Measurements from ENCODE around the gene IQGAP3. TPM values are rescaled to one million over a fixed set of nuclear protein-coding genes. Genes with fewer than 3 reads are reported as not detected.
A peak's percentile ranks its signal among the peaks of the same experiment; 100 is the strongest.

IQGAP3 gene
- total and polyA plus RNA-seq, 2 donors (not counting 1 experiment from before 2014, with no cell fraction given) = 0.07 to 0.12 TPM

GRCh38 chr1:156476501-156477298 lies 95.7 kb downstream of the IQGAP3 start:
- Histone ChIP-seq H2AFZ (ENCODE audit: insufficient read depth, low read depth, low read length, poor library complexity, severe bottlenecking) (no peak overlapping the region), H3K79me2 (ENCODE audit: control insufficient read depth, insufficient read depth, low read length) (peaks cover 66% of the 10 kb centered on the region), H3K27me3 (replicated peaks in 1 of 4; ENCODE audit: control extremely low read depth in 1 of 4, control insufficient read depth in 3 of 4, insufficient read depth in 4 of 4, low read length in 3 of 4) (no peaks in the 10 kb centered on the region), H3K4me3 (ENCODE audit: control extremely low read depth in 1 of 5, extremely low read depth in 1 of 5, insufficient read depth in 1 of 5, low read depth in 2 of 5, low read length in 4 of 5) (no peak overlapping the region), H4K20me1 (ENCODE audit: control insufficient read depth, insufficient read depth, low read length, poor library complexity, severe bottlenecking) (peaks cover 81% of the 10 kb centered on the region), H3K4me1 (ENCODE audit: control insufficient read depth in 2 of 2, insufficient read depth in 2 of 2, low read length in 2 of 2) (peaks cover 10 to 21% of the 10 kb centered on the region in 2 donors), H3K27ac (ENCODE audit: low read length in 2 of 2) (no peak overlapping the region), H3K9ac (ENCODE audit: low read length) (no peak overlapping the region), H3K9me3 (ENCODE audit: control extremely low read depth in 1 of 3, control insufficient read depth in 2 of 3, insufficient read depth in 1 of 3, low read length in 2 of 3) (no peaks in the 10 kb centered on the region), H3K4me2 (replicated peaks; ENCODE audit: low read depth, low read length, poor library complexity, severe bottlenecking) (no peak overlapping the region), H3K36me3 (replicated peaks in 1 of 2; ENCODE audit: control extremely low read depth in 1 of 2, control insufficient read depth in 1 of 2, extremely low read depth in 1 of 2, insufficient read depth in 2 of 2, low read length in 1 of 2) (peaks cover 7 to 94% of the 10 kb centered on the region in 2 experiments)
- Mint-ChIP-seq H3K9me3 (ENCODE audit: insufficient read depth) (no peaks in the 10 kb centered on the region), H3K4me1 (peaks cover 21% of the 10 kb centered on the region), H3K27me3 (no peaks in the 10 kb centered on the region), H3K4me3 (no peak overlapping the region), H3K27ac (peak overlapping the region; percentile 21)
- DNase-seq (no peak), ATAC-seq (ENCODE audit: low read depth) (no peak)
- ChIA-PET POLR2A (interaction anchor here (1.1 kb wide), 1 partner anchor 24 kb away, joined by 4 read pairs; the partner anchor contains the start of gene MEF2D), CTCF (interaction anchor here (0.7 to 1.4 kb wide), 8 partner anchors 8 to 132 kb away, joined by 3 to 5 read pairs (median 3); no protein-coding TSS in a partner anchor)
- TF ChIP-seq EZH2 (IDR thresholded peaks at IDR 0.05; ENCODE audit: borderline replicate concordance, insufficient read depth, low read depth, low read length, poor library complexity, severe bottlenecking) = no peak
- TF ChIP-seq CTCF (IDR thresholded peaks at IDR 0.05) = no peak
- 50% methylated on average over 2 of the region's 8 CpGs for WGBS (ENCODE audit: insufficient coverage)
- intact Hi-C loops (cut with micrococcal nuclease) = no loop called here
